ENCODE data around the gene P3R3URF.
A peak's percentile ranks its signal among the peaks of the same experiment; 100 is the strongest.

The P3R3URF gene

GRCh38 chr1:46220808-46221207 is 44.5 kb upstream of the P3R3URF start:
- H3K36me3 ChIP-seq (ENCODE audit: control insufficient read depth in 2 of 2, insufficient read depth in 1 of 2, low read length in 2 of 2), result peaks cover 0 to 6% of the 10 kb centered on the region in 2 experiments; a peak in 1 of 3 replicates
- no peaks in the 10 kb centered on the region for H3K9me3 ChIP-seq (ENCODE audit: control insufficient read depth, insufficient read depth, low read depth, low read length)
- H3K27ac ChIP-seq (ENCODE audit: extremely low read depth, low read depth, low read length), result no peak overlapping the region
- CTCF ChIA-PET, result interaction anchor here (1.3 to 6.2 kb wide), 4 partner anchors 12 to 185 kb away, joined by 3 to 70 read pairs (median 28); partner anchors contain the start of gene LURAP1
- H3K4me3 ChIP-seq (ENCODE audit: low read depth, low read length), result no peak overlapping the region
- H3K4me1 ChIP-seq (ENCODE audit: control insufficient read depth, insufficient read depth, low read length), result no peaks in the 10 kb centered on the region
- TF ChIP-seq ZFP69B (tag by site-specific recombination; IDR thresholded peaks at IDR 0.05) (no peak), EGR2 (tag by site-specific recombination; IDR thresholded peaks at IDR 0.05; ENCODE audit: low read depth) (no peak), GLIS1 (tag by site-specific recombination; IDR thresholded peaks at IDR 0.05) (no peak), SP2 (tag by site-specific recombination; IDR thresholded peaks at IDR 0.05) (peak; percentile 31; the same call in 1 of the 2 replicates), ZNF596 (tag by site-specific recombination; IDR thresholded peaks at IDR 0.05) (no peak), ZNF645 (tag by site-specific recombination; IDR thresholded peaks at IDR 0.05) (no peak)
- POLR2A ChIA-PET, result no interaction called here

- Histone ChIP-seq H3K27ac (ENCODE audit: extremely low read depth, low read depth, low read length) (no peak overlapping the region), H3K4me1 (ENCODE audit: control insufficient read depth, insufficient read depth, low read length) (no peaks in the 10 kb centered on the region), H3K36me3 (ENCODE audit: control insufficient read depth in 2 of 2, insufficient read depth in 1 of 2, low read length in 2 of 2) (peaks cover 0 to 6% of the 10 kb centered on the region in 2 experiments; a peak in 1 of 3 replicates), H3K9me3 (ENCODE audit: control insufficient read depth, insufficient read depth, low read depth, low read length) (no peaks in the 10 kb centered on the region), H3K4me3 (ENCODE audit: low read depth, low read length) (no peak overlapping the region)
- ChIA-PET POLR2A (interaction anchor here (0.5 kb wide), 1 partner anchor 392 kb away, joined by 3 read pairs; no protein-coding TSS in a partner anchor), CTCF (interaction anchor here (0.6 to 6.2 kb wide), 4 partner anchors 15 to 184 kb away, joined by 7 to 70 read pairs (median 30); partner anchors contain the start of gene LURAP1)
- TF ChIP-seq REST (tag by site-specific recombination; IDR thresholded peaks at IDR 0.05) (peak; percentile 18; the same call in 1 of the 2 replicates), ZNF677 (tag by site-specific recombination; IDR thresholded peaks at IDR 0.05) (no peak), GLIS2 (tag by site-specific recombination; IDR thresholded peaks at IDR 0.05) (0 out of 2 replicates have a peak, but pooled peaks have one; percentile 14), ZBTB48 (tag by site-specific recombination; IDR thresholded peaks at IDR 0.05) (peak; percentile 50; the same call in 1 of the 2 replicates)
Observed at GRCh38 chr1:46219551-46220520, 43.5 kb upstream of the P3R3URF start.

GRCh38 chr1:46218443-46218842 is 42.2 kb upstream of the P3R3URF start:
- H3K9me3 ChIP-seq (ENCODE audit: control insufficient read depth, insufficient read depth, low read depth, low read length), result no peaks in the 10 kb centered on the region
- POLR2A ChIA-PET, result interaction anchor here (0.8 kb wide), 1 partner anchor 15 kb away, joined by 3 read pairs; the partner anchor contains the start of gene LURAP1
- H3K27ac ChIP-seq (ENCODE audit: extremely low read depth, low read depth, low read length), result peak overlapping the region; percentile 47
- H3K4me3 ChIP-seq (ENCODE audit: low read depth, low read length), result no peak overlapping the region
- peaks cover 0 to 6% of the 10 kb centered on the region in 2 experiments; a peak in 1 of 3 replicates for H3K36me3 ChIP-seq (ENCODE audit: control insufficient read depth in 2 of 2, insufficient read depth in 1 of 2, low read length in 2 of 2)
- CTCF ChIA-PET, result interaction anchor here (1.2 to 6.0 kb wide), 2 partner anchors 86 to 182 kb away, joined by 3 to 70 read pairs; partner anchors contain the start of gene PIK3R3
- H3K4me1 ChIP-seq (ENCODE audit: control insufficient read depth, insufficient read depth, low read length), result no peaks in the 10 kb centered on the region
- TF ChIP-seq ZNF510 (tag by site-specific recombination; IDR thresholded peaks at IDR 0.05; ENCODE audit: insufficient replicate concordance) (no peak), ZNF112 (tag by site-specific recombination; IDR thresholded peaks at IDR 0.05) (no peak), ZBTB48 (tag by site-specific recombination; IDR thresholded peaks at IDR 0.05) (0 out of 2 replicates have a peak, but pooled peaks have one; percentile 23), AEBP2 (tag by site-specific recombination; IDR thresholded peaks at IDR 0.05; ENCODE audit: borderline replicate concordance) (no peak), KLF1 (tag by site-specific recombination; IDR thresholded peaks at IDR 0.05) (0 out of 2 replicates have a peak, but pooled peaks have one; percentile 21), ZNF585B (tag by site-specific recombination; IDR thresholded peaks at IDR 0.05) (0 out of 2 replicates have a peak, but pooled peaks have one; percentile 25), ZNF248 (tag by site-specific recombination; IDR thresholded peaks at IDR 0.05) (no peak), ZNF645 (tag by site-specific recombination; IDR thresholded peaks at IDR 0.05) (no peak), ZBTB17 (tag by site-specific recombination; IDR thresholded peaks at IDR 0.05) (peak; percentile 72), ZNF214 (tag by site-specific recombination; IDR thresholded peaks at IDR 0.05; ENCODE audit: borderline replicate concordance) (no peak), MZF1 (tag by site-specific recombination; IDR thresholded peaks at IDR 0.05; ENCODE audit: borderline replicate concordance) (no peak), ZNF341 (tag by site-specific recombination; IDR thresholded peaks at IDR 0.05; ENCODE audit: low read depth) (no peak), ZNF560 (tag by site-specific recombination; IDR thresholded peaks at IDR 0.05; ENCODE audit: borderline replicate concordance) (no peak)
